Panc1 (cell line): ENCODE results near the gene RIC8B.

Source experiments
- POLR2AphosphoS5 ChIP-seq: IDR thresholded peaks from 2 replicates; pipeline ENCODE4 v1.6.1; 2012; ENCODE audit warnings: mild to moderate bottlenecking, low read depth, low read length, moderate library complexity
- SIN3A ChIP-seq: IDR thresholded peaks from 2 replicates; pipeline ENCODE4 v1.6.1; 2012; ENCODE audit warnings: low read depth, mild to moderate bottlenecking, low read length, moderate library complexity, borderline replicate concordance; ENCODE audit not compliant: insufficient read depth
- TCF7L2 ChIP-seq: IDR thresholded peaks from 2 replicates; pipeline ENCODE4 v1.6.1; 2011; ENCODE audit warnings: mild to moderate bottlenecking, low read depth, low read length, inconsistent platforms
- TF ChIP-seq, protein P1 (sequence below): fragments of 450-650 bp; IDR thresholded peaks from 2 replicates; pipeline ENCODE4 v1.5.1; 2017; ENCODE audit warnings: mild to moderate bottlenecking
- TF ChIP-seq, protein P2 (sequence below), 2 experiments: IDR thresholded peaks; 2 replicates each; pipeline ENCODE4 v1.6.1; 2011 to 2012; ENCODE audit warnings: low read depth in 2 of 2, control low read depth in 1 of 2, low read length in 1 of 2, mild to moderate bottlenecking in 1 of 2, moderate library complexity in 1 of 2; ENCODE audit not compliant: insufficient read depth in 1 of 2

DNA sequence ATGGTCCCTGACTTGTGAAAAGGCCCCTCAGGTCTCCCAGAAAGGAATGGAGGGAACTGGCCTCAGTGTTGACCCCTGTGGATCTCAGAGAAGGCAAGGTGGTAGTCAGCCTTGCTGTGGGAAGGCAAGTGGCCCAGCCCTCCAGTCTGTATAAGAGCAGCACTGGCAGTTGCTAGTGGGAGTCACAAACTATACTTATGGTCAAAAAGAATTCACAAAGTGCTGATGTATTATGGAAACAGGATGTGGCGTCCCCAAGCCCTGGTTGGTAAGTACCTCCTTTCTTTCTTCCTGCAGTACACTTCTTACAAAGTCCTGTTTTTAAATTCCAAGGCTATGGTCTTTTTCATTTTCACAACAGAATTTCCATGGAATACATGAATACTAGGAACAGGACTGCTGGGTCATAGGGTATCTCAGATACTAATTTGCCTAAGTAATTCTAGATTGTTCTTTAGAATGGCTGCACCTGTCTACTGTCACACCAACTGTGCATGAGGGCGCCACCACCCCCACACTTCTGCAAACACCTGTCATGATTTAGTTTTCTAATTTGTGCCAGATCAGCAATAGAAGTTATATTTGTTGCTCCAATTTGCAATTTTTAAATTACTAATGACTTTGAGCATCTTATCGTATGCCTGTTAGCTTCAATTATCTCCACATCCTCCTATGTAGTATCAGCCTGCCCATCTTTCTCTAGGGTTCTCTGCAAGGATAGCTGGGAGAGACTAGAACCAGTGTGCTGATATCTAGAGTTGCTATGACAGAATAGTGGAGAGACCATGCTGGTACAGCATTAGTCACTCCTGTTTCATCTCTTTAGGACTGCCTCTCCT is 140.5 kb downstream of the RIC8B start:
- TF ChIP-seq, protein P1, sequence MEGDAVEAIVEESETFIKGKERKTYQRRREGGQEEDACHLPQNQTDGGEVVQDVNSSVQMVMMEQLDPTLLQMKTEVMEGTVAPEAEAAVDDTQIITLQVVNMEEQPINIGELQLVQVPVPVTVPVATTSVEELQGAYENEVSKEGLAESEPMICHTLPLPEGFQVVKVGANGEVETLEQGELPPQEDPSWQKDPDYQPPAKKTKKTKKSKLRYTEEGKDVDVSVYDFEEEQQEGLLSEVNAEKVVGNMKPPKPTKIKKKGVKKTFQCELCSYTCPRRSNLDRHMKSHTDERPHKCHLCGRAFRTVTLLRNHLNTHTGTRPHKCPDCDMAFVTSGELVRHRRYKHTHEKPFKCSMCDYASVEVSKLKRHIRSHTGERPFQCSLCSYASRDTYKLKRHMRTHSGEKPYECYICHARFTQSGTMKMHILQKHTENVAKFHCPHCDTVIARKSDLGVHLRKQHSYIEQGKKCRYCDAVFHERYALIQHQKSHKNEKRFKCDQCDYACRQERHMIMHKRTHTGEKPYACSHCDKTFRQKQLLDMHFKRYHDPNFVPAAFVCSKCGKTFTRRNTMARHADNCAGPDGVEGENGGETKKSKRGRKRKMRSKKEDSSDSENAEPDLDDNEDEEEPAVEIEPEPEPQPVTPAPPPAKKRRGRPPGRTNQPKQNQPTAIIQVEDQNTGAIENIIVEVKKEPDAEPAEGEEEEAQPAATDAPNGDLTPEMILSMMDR, result no peak
- TF ChIP-seq TCF7L2 (no peak), POLR2AphosphoS5 (no peak), SIN3A (no peak)
- TF ChIP-seq, protein P2, sequence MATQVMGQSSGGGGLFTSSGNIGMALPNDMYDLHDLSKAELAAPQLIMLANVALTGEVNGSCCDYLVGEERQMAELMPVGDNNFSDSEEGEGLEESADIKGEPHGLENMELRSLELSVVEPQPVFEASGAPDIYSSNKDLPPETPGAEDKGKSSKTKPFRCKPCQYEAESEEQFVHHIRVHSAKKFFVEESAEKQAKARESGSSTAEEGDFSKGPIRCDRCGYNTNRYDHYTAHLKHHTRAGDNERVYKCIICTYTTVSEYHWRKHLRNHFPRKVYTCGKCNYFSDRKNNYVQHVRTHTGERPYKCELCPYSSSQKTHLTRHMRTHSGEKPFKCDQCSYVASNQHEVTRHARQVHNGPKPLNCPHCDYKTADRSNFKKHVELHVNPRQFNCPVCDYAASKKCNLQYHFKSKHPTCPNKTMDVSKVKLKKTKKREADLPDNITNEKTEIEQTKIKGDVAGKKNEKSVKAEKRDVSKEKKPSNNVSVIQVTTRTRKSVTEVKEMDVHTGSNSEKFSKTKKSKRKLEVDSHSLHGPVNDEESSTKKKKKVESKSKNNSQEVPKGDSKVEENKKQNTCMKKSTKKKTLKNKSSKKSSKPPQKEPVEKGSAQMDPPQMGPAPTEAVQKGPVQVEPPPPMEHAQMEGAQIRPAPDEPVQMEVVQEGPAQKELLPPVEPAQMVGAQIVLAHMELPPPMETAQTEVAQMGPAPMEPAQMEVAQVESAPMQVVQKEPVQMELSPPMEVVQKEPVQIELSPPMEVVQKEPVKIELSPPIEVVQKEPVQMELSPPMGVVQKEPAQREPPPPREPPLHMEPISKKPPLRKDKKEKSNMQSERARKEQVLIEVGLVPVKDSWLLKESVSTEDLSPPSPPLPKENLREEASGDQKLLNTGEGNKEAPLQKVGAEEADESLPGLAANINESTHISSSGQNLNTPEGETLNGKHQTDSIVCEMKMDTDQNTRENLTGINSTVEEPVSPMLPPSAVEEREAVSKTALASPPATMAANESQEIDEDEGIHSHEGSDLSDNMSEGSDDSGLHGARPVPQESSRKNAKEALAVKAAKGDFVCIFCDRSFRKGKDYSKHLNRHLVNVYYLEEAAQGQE (IDR thresholded peaks at IDR 0.05; ENCODE audit: insufficient read depth in 1 of 2, low read depth in 2 of 2, low read length in 1 of 2), result no peak
